RWPE2 (cell line): Measurements from ENCODE around the gene SLC44A3.

ENCODE experiments used
- ATAC-seq: fragments of 200-7000 bp; cut with Tn5 transposase; 3 replicates; pipeline ENCODE4 v1.9.1; 2021; ENCODE audit warnings: low read depth
- DNase-seq: peaks from one replicate; pipeline ENCODE4 v3.0.0-alpha.2; 2020; ENCODE audit warnings: low spot score
- H3K27ac ChIP-seq: fragments of 450-650 bp; 2 replicates; pipeline ENCODE4 v1.5.1; 2017; ENCODE audit warnings: mild to moderate bottlenecking; ENCODE audit not compliant: poor library complexity, severe bottlenecking
- H3K27me3 ChIP-seq: fragments of 250-450 bp; sonication (Bioruptor Pico); 2 replicates; pipeline ENCODE4 v1.5.1; 2021; ENCODE audit warnings: mild to moderate bottlenecking, moderate library complexity; ENCODE audit not compliant: insufficient read depth, poor library complexity, severe bottlenecking
- H3K36me3 ChIP-seq: fragments of 250-450 bp; sonication (Bioruptor Pico); 2 replicates; pipeline ENCODE4 v1.5.1; 2020; ENCODE audit warnings: low read depth, mild to moderate bottlenecking, moderate library complexity
- H3K4me1 ChIP-seq: fragments of 250-450 bp; sonication (Bioruptor Pico); 2 replicates; pipeline ENCODE4 v1.5.1; 2021; ENCODE audit warnings: mild to moderate bottlenecking, moderate library complexity; ENCODE audit not compliant: insufficient read depth, poor library complexity, severe bottlenecking
- H3K4me3 ChIP-seq: fragments of 250-450 bp; sonication (Bioruptor Pico); 2 replicates; pipeline ENCODE4 v1.5.1; 2021; ENCODE audit warnings: mild to moderate bottlenecking, moderate library complexity; ENCODE audit not compliant: severe bottlenecking
- H3K9me3 ChIP-seq: fragments of 250-450 bp; sonication (Bioruptor Pico); 2 replicates; pipeline ENCODE4 v1.5.1; 2021; ENCODE audit warnings: mild to moderate bottlenecking, moderate library complexity; ENCODE audit not compliant: severe bottlenecking
- CTCF ChIP-seq: fragments of 450-650 bp; IDR thresholded peaks from one replicate; pipeline ENCODE4 v1.5.1; 2017; ENCODE audit warnings: mild to moderate bottlenecking, moderate library complexity; ENCODE audit not compliant: poor library complexity, severe bottlenecking

SLC44A3 gene

GRCh38 chr1:94929351-94930217, 109.4 kb downstream of the SLC44A3 start:
- no peak overlapping the region for H3K27ac ChIP-seq
- no peak for DNase-seq
- H3K27me3 ChIP-seq = no peaks in the 10 kb centered on the region

GRCh38 chr1:94931254-94931841, 111.2 kb downstream of the SLC44A3 start:
- Histone ChIP-seq H3K9me3 (no peaks in the 10 kb centered on the region), H3K27ac (no peak overlapping the region), H3K4me3 (no peak overlapping the region), H3K36me3 (no peaks in the 10 kb centered on the region), H3K4me1 (peaks cover 6% of the 10 kb centered on the region), H3K27me3 (no peaks in the 10 kb centered on the region)
- DNase-seq = no peak
- TF ChIP-seq CTCF = no peak
- no peak for ATAC-seq

More at GRCh38 chr1:94929351-94930217, 109.4 kb downstream of the SLC44A3 start:
- H3K9me3 ChIP-seq = no peaks in the 10 kb centered on the region
- TF ChIP-seq CTCF = no peak
- no peak overlapping the region for H3K4me3 ChIP-seq
- H3K36me3 ChIP-seq = 0 out of 2 replicates have a peak, but pooled peaks cover 4% of the 10 kb centered on the region
- peaks cover 3% of the 10 kb centered on the region for H3K4me1 ChIP-seq
- ATAC-seq = no peak

GRCh38 chr1:94934551-94934950, 114.4 kb downstream of the SLC44A3 start:
- DNase-seq (no peak), ATAC-seq (no peak)
- H3K27me3 ChIP-seq = no peaks in the 10 kb centered on the region
- no peaks in the 10 kb centered on the region for H3K36me3 ChIP-seq
- peaks cover 14% of the 10 kb centered on the region for H3K4me1 ChIP-seq
- no peak overlapping the region for H3K27ac ChIP-seq
- H3K9me3 ChIP-seq = no peaks in the 10 kb centered on the region
- H3K4me3 ChIP-seq = no peak overlapping the region
- no peak for TF ChIP-seq CTCF

- Histone ChIP-seq H3K4me1 (peaks cover 14% of the 10 kb centered on the region), H3K27me3 (no peaks in the 10 kb centered on the region), H3K4me3 (no peak overlapping the region), H3K27ac (no peak overlapping the region), H3K9me3 (no peaks in the 10 kb centered on the region), H3K36me3 (no peaks in the 10 kb centered on the region)
- ATAC-seq = no peak
- TF ChIP-seq CTCF = no peak
- no peak for DNase-seq
Observed at GRCh38 chr1:94935034-94935433, 114.9 kb downstream of the SLC44A3 start.

GRCh38 chr1:94935476-94935875, 115.3 kb downstream of the SLC44A3 start:
- no peak overlapping the region for H3K27ac ChIP-seq
- H3K4me3 ChIP-seq = no peak overlapping the region
- ATAC-seq (no peak), DNase-seq (no peak)
- TF ChIP-seq CTCF = no peak
- no peaks in the 10 kb centered on the region for H3K27me3 ChIP-seq
- no peaks in the 10 kb centered on the region for H3K9me3 ChIP-seq
- H3K4me1 ChIP-seq = peaks cover 14% of the 10 kb centered on the region
- no peaks in the 10 kb centered on the region for H3K36me3 ChIP-seq
